ENCODE measurements around the gene TNNT3.

Gene TNNT3

GRCh38 chr11:1967641-1968225, 48.2 kb downstream of the TNNT3 start:
- Histone ChIP-seq H3K4me3 (no peak overlapping the region), H3K27me3 (ENCODE audit: low read depth) (no peaks in the 10 kb centered on the region), H3K9me3 (no peaks in the 10 kb centered on the region), H3K36me3 (replicated peaks) (no peaks in the 10 kb centered on the region), H3K4me1 (no peaks in the 10 kb centered on the region)
- DNase-seq (ENCODE audit: low spot score in 2 of 2), result no peak
- in situ Hi-C loops (cut with MboI; ENCODE audit: low sequenced_read_pairs), result no loop called here

GRCh38 chr11:1968454-1969002, 49.0 kb downstream of the TNNT3 start:
- H3K27me3 ChIP-seq (ENCODE audit: low read depth), result no peaks in the 10 kb centered on the region
- H3K9me3 ChIP-seq, result no peaks in the 10 kb centered on the region
- no peaks in the 10 kb centered on the region for H3K4me1 ChIP-seq
- no peak overlapping the region for H3K4me3 ChIP-seq
- no peak for DNase-seq (ENCODE audit: low spot score in 2 of 2)
- H3K36me3 ChIP-seq (replicated peaks), result no peaks in the 10 kb centered on the region
- in situ Hi-C loops (cut with MboI; ENCODE audit: low sequenced_read_pairs), result no loop called here

GRCh38 chr11:1969035-1969434, 49.5 kb downstream of the TNNT3 start:
- no peak for DNase-seq (ENCODE audit: low spot score in 2 of 2)
- no peaks in the 10 kb centered on the region for H3K4me1 ChIP-seq
- H3K27me3 ChIP-seq (ENCODE audit: low read depth), result no peaks in the 10 kb centered on the region
- in situ Hi-C loops (cut with MboI; ENCODE audit: low sequenced_read_pairs), result no loop called here
- H3K4me3 ChIP-seq, result no peak overlapping the region
- no peaks in the 10 kb centered on the region for H3K36me3 ChIP-seq (replicated peaks)
- no peaks in the 10 kb centered on the region for H3K9me3 ChIP-seq

- H3K36me3 ChIP-seq (replicated peaks), result no peaks in the 10 kb centered on the region
- no peaks in the 10 kb centered on the region for H3K27me3 ChIP-seq (ENCODE audit: low read depth)
- DNase-seq (ENCODE audit: low spot score in 2 of 2), result no peak
- in situ Hi-C loops (cut with MboI; ENCODE audit: low sequenced_read_pairs), result no loop called here
- H3K4me3 ChIP-seq, result no peak overlapping the region
- no peaks in the 10 kb centered on the region for H3K4me1 ChIP-seq
- no peaks in the 10 kb centered on the region for H3K9me3 ChIP-seq
These were observed 50.3 kb downstream of the TNNT3 start for GRCh38 chr11:1969776-1970175.

- Histone ChIP-seq H3K4me3 (no peak overlapping the region), H3K4me1 (no peaks in the 10 kb centered on the region), H3K9me3 (no peaks in the 10 kb centered on the region), H3K27me3 (ENCODE audit: low read depth) (no peaks in the 10 kb centered on the region), H3K36me3 (replicated peaks) (no peaks in the 10 kb centered on the region)
- in situ Hi-C loops (cut with MboI; ENCODE audit: low sequenced_read_pairs), result no loop called here
- no peak for DNase-seq (ENCODE audit: low spot score in 2 of 2)
These were observed 51.5 kb downstream of the TNNT3 start for GRCh38 chr11:1970956-1971355.

- no peak for DNase-seq (ENCODE audit: low spot score in 2 of 2)
- in situ Hi-C loops (cut with MboI; ENCODE audit: low sequenced_read_pairs), result no loop called here
- no peaks in the 10 kb centered on the region for H3K36me3 ChIP-seq (replicated peaks)
- H3K27me3 ChIP-seq (ENCODE audit: low read depth), result no peaks in the 10 kb centered on the region
- no peaks in the 10 kb centered on the region for H3K4me1 ChIP-seq
- no peaks in the 10 kb centered on the region for H3K9me3 ChIP-seq
- H3K4me3 ChIP-seq, result no peak overlapping the region
These were observed 55.7 kb downstream of the TNNT3 start for GRCh38 chr11:1975185-1975584.

GRCh38 chr11:1978720-1979473, 59.4 kb downstream of the TNNT3 start:
- in situ Hi-C loops (cut with MboI; ENCODE audit: low sequenced_read_pairs), result no loop called here
- Histone ChIP-seq H3K27me3 (ENCODE audit: low read depth) (no peaks in the 10 kb centered on the region), H3K4me1 (no peaks in the 10 kb centered on the region), H3K9me3 (no peaks in the 10 kb centered on the region), H3K4me3 (no peak overlapping the region), H3K36me3 (replicated peaks) (no peaks in the 10 kb centered on the region)
- no peak for DNase-seq (ENCODE audit: low spot score in 2 of 2)

GRCh38 chr11:1979607-1980006, 60.1 kb downstream of the TNNT3 start:
- no peaks in the 10 kb centered on the region for H3K4me1 ChIP-seq
- no peak overlapping the region for H3K4me3 ChIP-seq
- no peaks in the 10 kb centered on the region for H3K36me3 ChIP-seq (replicated peaks)
- in situ Hi-C loops (cut with MboI; ENCODE audit: low sequenced_read_pairs), result no loop called here
- DNase-seq (ENCODE audit: low spot score in 2 of 2), result no peak
- H3K9me3 ChIP-seq, result no peaks in the 10 kb centered on the region
- H3K27me3 ChIP-seq (ENCODE audit: low read depth), result no peaks in the 10 kb centered on the region

GRCh38 chr11:1982873-1983600, 63.5 kb downstream of the TNNT3 start:
- Histone ChIP-seq H3K27me3 (ENCODE audit: low read depth) (no peaks in the 10 kb centered on the region), H3K9me3 (no peaks in the 10 kb centered on the region), H3K4me1 (no peaks in the 10 kb centered on the region), H3K4me3 (no peak overlapping the region), H3K36me3 (replicated peaks) (no peaks in the 10 kb centered on the region)
- in situ Hi-C loops (cut with MboI; ENCODE audit: low sequenced_read_pairs), result no loop called here
- no peak for DNase-seq (ENCODE audit: low spot score in 2 of 2)

GRCh38 chr11:1983601-1983961, 64.1 kb downstream of the TNNT3 start:
- Histone ChIP-seq H3K4me3 (no peak overlapping the region), H3K4me1 (no peaks in the 10 kb centered on the region), H3K27me3 (ENCODE audit: low read depth) (no peaks in the 10 kb centered on the region), H3K9me3 (no peaks in the 10 kb centered on the region), H3K36me3 (replicated peaks) (no peaks in the 10 kb centered on the region)
- in situ Hi-C loops (cut with MboI; ENCODE audit: low sequenced_read_pairs), result no loop called here
- DNase-seq (ENCODE audit: low spot score in 2 of 2), result no peak

- no peaks in the 10 kb centered on the region for H3K4me1 ChIP-seq
- H3K36me3 ChIP-seq (replicated peaks), result no peaks in the 10 kb centered on the region
- DNase-seq (ENCODE audit: low spot score in 2 of 2), result no peak
- in situ Hi-C loops (cut with MboI; ENCODE audit: low sequenced_read_pairs), result no loop called here
- H3K4me3 ChIP-seq, result no peak overlapping the region
- no peaks in the 10 kb centered on the region for H3K9me3 ChIP-seq
- no peaks in the 10 kb centered on the region for H3K27me3 ChIP-seq (ENCODE audit: low read depth)
These were observed 67.5 kb downstream of the TNNT3 start for GRCh38 chr11:1987024-1987423.

GRCh38 chr11:1988174-1988573, 68.7 kb downstream of the TNNT3 start:
- no peaks in the 10 kb centered on the region for H3K27me3 ChIP-seq (ENCODE audit: low read depth)
- no peaks in the 10 kb centered on the region for H3K36me3 ChIP-seq (replicated peaks)
- H3K4me3 ChIP-seq, result no peak overlapping the region
- no peaks in the 10 kb centered on the region for H3K4me1 ChIP-seq
- DNase-seq (ENCODE audit: low spot score in 2 of 2), result no peak
- H3K9me3 ChIP-seq, result no peaks in the 10 kb centered on the region
- in situ Hi-C loops (cut with MboI; ENCODE audit: low sequenced_read_pairs), result no loop called here
